ENCODE measurements around the gene GPR137.

DNA sequence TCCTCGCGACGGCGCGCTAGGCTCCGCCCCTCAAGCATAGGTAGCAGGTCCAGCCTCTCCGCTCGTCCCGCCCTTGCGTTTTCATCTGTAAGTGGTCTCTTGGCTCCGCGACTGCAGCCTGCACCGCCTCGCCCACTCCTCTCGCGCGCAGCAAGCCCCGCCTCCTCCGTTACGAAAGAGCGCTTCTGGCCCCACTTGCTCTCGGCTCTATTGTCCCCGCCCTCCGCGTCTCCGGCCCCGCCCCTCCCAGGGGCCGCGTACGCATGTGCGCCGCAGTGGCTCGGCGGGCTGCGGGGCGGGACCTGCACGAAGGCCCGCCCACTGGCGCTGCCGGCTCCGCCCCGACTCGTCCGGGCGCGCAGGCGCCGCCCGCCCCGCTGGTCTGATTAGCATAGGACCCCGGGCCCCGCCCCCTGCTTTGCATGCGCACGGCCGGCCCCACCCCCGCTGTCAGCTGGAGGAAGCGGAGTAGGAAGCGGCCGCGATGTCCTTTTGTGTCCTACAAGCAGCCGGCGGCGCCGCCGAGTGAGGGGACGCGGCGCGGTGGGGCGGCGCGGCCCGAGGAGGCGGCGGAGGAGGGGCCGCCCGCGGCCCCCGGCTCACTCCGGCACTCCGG, 19.5 kb downstream of the GPR137 start, which contains the start of gene ESRRA:
- TF ChIP-seq POLR2AphosphoS5 (IDR thresholded peaks at IDR 0.05; ENCODE audit: borderline replicate concordance, low read depth, low read length) (peak; percentile 46; the same call in 1 of the 2 replicates), EZH2 (IDR thresholded peaks at IDR 0.05) (no peak), FOXP2 (optimal IDR thresholded peaks at IDR 0.05; ENCODE audit: control extremely low read depth, extremely low read length, insufficient read depth) (no peak)

Measured in SK-N-MC (cell line).